ENCODE measurements around the gene PPP3R1.

DNA sequence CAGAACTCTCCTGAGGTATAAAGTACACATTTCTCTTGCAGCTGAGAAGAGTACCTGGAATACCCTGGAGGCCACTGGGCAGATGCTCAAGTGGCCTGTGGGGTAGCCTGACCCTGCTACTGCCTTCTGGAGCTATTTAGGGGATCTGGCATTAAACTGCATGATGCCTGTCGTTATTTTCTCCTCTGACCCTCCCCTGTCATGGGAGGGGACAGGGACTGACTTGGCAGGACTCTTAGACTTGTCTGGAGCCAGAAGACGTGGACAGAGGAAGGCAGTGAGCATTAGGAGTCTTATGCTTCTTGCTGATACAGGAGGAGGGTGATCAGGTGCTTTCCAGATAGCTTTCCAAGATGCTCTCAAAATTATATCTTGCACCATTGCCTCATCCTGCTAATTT lies 42.6 kb upstream of the PPP3R1 start:
- TF ChIP-seq ZNF146 (tag by site-specific recombination; IDR thresholded peaks at IDR 0.05) (no peak), CTCF (tag by site-specific recombination; IDR thresholded peaks at IDR 0.05) (no peak), ZBTB21 (tag by site-specific recombination; IDR thresholded peaks at IDR 0.05) (no peak), ZNF776 (tag by site-specific recombination; IDR thresholded peaks at IDR 0.05; ENCODE audit: borderline replicate concordance) (no peak), ZBTB10 (tag by site-specific recombination; IDR thresholded peaks at IDR 0.05) (no peak), HOXD13 (CRISPR knock-in tag; IDR thresholded peaks at IDR 0.05; ENCODE audit: borderline replicate concordance) (no peak), BCL6B (tag by site-specific recombination; IDR thresholded peaks at IDR 0.05) (no peak)
